Tibial artery (tissue), 4 donors: ENCODE results near the gene RASA1.

Source experiments
- DNase-seq, 2 donors: peaks; one replicate each; pipeline ENCODE4 v3.0.0-alpha.2; 2019
- H3K27ac ChIP-seq, 2 donors: fragments of 200-600 bp; sonication (generic) in 1 of 2; 1 replicate in 1 of 2; 2 replicates in 1 of 2; pipeline ENCODE4 v1.5.1; 2018 to 2019; ENCODE audit warnings: mild to moderate bottlenecking in 1 of 2
- H3K27me3 ChIP-seq, 2 donors: fragments of 200-600 bp; sonication (generic) in 1 of 2; one replicate each; pipeline versions ENCODE4 v1.5.1 to v1.6.0; 2016 to 2019
- H3K36me3 ChIP-seq, 3 donors: fragments of 200-600 bp; sonication (generic) in 2 of 3; one replicate each; pipeline ENCODE4 v1.5.1; 2016 to 2019; ENCODE audit warnings: mild to moderate bottlenecking in 2 of 3
- H3K4me1 ChIP-seq, 4 donors: fragments of 200-600 bp; sonication (generic) in 2 of 4; 1 replicate in 3 of 4; 2 replicates in 1 of 4; pipeline ENCODE4 v1.5.1; 2016 to 2019
- H3K4me3 ChIP-seq, 2 donors: fragments of 200-600 bp; sonication (generic) in 1 of 2; 1 replicate in 1 of 2; 2 replicates in 1 of 2; pipeline ENCODE4 v1.5.1; 2018 to 2019; ENCODE audit warnings: mild to moderate bottlenecking in 2 of 2
- H3K9me3 ChIP-seq, 3 donors: fragments of 200-600 bp; sonication (generic) in 1 of 3; one replicate each; pipeline ENCODE4 v1.5.1; 2016 to 2019
- CTCF ChIP-seq, 2 experiments: fragments of 200-600 bp in 1 of 2; fragments of 450-650 bp in 1 of 2; IDR thresholded peaks; one replicate each; pipeline ENCODE4 v1.5.1; 2017 to 2019; ENCODE audit warnings: antibody characterized with exemption in 2 of 2, mild to moderate bottlenecking in 1 of 2, moderate library complexity in 1 of 2
- intact Hi-C: fragments of 100-400 bp; cut with DNase I; formaldehyde crosslinking; loops from one replicate; pipeline ENCODE4 v1.15.0; 2023; ENCODE audit warnings: low total_unique reads

The RASA1 gene

GRCh38 chr5:87382224-87382623, 114.5 kb downstream of the RASA1 start:
- H3K4me1 ChIP-seq, result peaks cover 0 to 11% (median 0%) of the 10 kb centered on the region in 4 donors
- H3K27me3 ChIP-seq, result no peaks in the 10 kb centered on the region
- H3K9me3 ChIP-seq, result no peaks in the 10 kb centered on the region
- H3K27ac ChIP-seq, result no peak overlapping the region
- H3K36me3 ChIP-seq, result peaks cover 14 to 18% (median 16%) of the 10 kb centered on the region in 3 donors
- no peak for TF ChIP-seq CTCF (IDR thresholded peaks at IDR 0.05)
- intact Hi-C loops, result no loop called here
- no peak overlapping the region for H3K4me3 ChIP-seq
- DNase-seq, result no peak

GRCh38 chr5:87383216-87383615, 115.5 kb downstream of the RASA1 start:
- Histone ChIP-seq H3K27ac (no peak overlapping the region), H3K4me3 (no peak overlapping the region), H3K4me1 (peaks cover 0 to 15% (median 0%) of the 10 kb centered on the region in 4 donors), H3K9me3 (no peaks in the 10 kb centered on the region), H3K36me3 (peaks cover 7 to 21% (median 9%) of the 10 kb centered on the region in 3 donors), H3K27me3 (no peaks in the 10 kb centered on the region)
- DNase-seq, result no peak
- no peak for TF ChIP-seq CTCF (IDR thresholded peaks at IDR 0.05)
- intact Hi-C loops, result no loop called here

GRCh38 chr5:87385802-87386201, 118.1 kb downstream of the RASA1 start:
- no peak for TF ChIP-seq CTCF (IDR thresholded peaks at IDR 0.05)
- no peak overlapping the region for H3K27ac ChIP-seq
- peaks cover 23 to 39% (median 28%) of the 10 kb centered on the region in 3 donors for H3K36me3 ChIP-seq
- no peak for DNase-seq
- no peaks in the 10 kb centered on the region for H3K9me3 ChIP-seq
- intact Hi-C loops, result no loop called here
- no peak overlapping the region for H3K4me3 ChIP-seq
- H3K4me1 ChIP-seq, result peaks cover 0 to 30% (median 1%) of the 10 kb centered on the region in 4 donors
- no peaks in the 10 kb centered on the region for H3K27me3 ChIP-seq

- H3K4me1 ChIP-seq, result peaks cover 0 to 48% (median 9%) of the 10 kb centered on the region in 4 donors
- H3K27me3 ChIP-seq, result no peaks in the 10 kb centered on the region
- DNase-seq, result no peak
- H3K36me3 ChIP-seq, result peaks cover 28 to 55% (median 50%) of the 10 kb centered on the region in 3 donors
- TF ChIP-seq CTCF (IDR thresholded peaks at IDR 0.05), result no peak
- no peaks in the 10 kb centered on the region for H3K9me3 ChIP-seq
- intact Hi-C loops, result no loop called here
- H3K4me3 ChIP-seq, result no peak overlapping the region
- no peak overlapping the region for H3K27ac ChIP-seq
Measured at GRCh38 chr5:87388129-87388528, 120.4 kb downstream of the RASA1 start.

GRCh38 chr5:87389296-87390034, 121.8 kb downstream of the RASA1 start:
- no peak for TF ChIP-seq CTCF (IDR thresholded peaks at IDR 0.05)
- intact Hi-C loops, result no loop called here
- Histone ChIP-seq H3K27ac (no peak overlapping the region), H3K4me1 (peaks cover 0 to 56% (median 18%) of the 10 kb centered on the region in 4 donors), H3K36me3 (peaks cover 28 to 66% (median 54%) of the 10 kb centered on the region in 3 donors), H3K27me3 (no peaks in the 10 kb centered on the region), H3K4me3 (no peak overlapping the region), H3K9me3 (no peaks in the 10 kb centered on the region)
- DNase-seq, result no peak
